Measurements from ENCODE around the gene EVX2.

DNA sequence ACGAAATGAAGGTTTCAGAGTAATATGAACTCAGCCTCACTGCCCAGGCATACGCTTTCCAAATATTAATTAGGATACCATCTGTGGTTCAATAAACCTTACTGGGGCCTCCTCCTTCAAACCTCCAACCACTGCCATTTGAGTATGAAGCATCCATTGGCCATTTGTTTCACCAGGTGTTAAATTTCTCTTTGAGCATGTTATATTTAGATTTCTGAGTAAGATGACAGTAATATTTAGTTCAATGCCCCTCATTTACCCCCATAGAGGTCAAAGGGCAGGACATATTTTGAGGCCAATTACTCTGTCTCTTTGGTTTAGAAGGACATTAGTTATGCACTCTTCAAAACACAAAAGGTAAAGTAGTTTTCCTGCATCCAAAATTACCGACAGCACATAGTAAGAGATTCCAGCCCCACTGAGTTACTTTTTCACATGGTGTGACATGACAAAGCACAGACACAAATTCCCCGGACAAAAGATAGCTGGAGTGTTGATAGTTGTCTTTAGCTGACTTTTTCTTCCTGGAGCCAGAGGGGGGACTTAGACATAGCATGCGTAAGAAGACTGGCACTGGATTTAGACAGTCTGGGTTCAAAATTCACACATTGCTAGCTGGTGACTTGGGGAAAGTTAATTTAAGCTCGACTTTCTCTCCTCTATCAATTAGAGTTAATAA lies 48.6 kb downstream of the EVX2 start:
- TF ChIP-seq, protein P1, sequence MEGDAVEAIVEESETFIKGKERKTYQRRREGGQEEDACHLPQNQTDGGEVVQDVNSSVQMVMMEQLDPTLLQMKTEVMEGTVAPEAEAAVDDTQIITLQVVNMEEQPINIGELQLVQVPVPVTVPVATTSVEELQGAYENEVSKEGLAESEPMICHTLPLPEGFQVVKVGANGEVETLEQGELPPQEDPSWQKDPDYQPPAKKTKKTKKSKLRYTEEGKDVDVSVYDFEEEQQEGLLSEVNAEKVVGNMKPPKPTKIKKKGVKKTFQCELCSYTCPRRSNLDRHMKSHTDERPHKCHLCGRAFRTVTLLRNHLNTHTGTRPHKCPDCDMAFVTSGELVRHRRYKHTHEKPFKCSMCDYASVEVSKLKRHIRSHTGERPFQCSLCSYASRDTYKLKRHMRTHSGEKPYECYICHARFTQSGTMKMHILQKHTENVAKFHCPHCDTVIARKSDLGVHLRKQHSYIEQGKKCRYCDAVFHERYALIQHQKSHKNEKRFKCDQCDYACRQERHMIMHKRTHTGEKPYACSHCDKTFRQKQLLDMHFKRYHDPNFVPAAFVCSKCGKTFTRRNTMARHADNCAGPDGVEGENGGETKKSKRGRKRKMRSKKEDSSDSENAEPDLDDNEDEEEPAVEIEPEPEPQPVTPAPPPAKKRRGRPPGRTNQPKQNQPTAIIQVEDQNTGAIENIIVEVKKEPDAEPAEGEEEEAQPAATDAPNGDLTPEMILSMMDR (IDR thresholded peaks at IDR 0.05; ENCODE audit: low read depth, low read length) = no peak
- no peak for TF ChIP-seq POLR2A (IDR thresholded peaks at IDR 0.05; ENCODE audit: extremely low read depth, insufficient read length)
